Keratinocyte (primary cell): ENCODE measurements around the gene CKS1B. TPM values are rescaled to one million over a fixed set of nuclear protein-coding genes. Genes with fewer than 3 reads are reported as not detected.

ENCODE experiments used
- DNase-seq: peaks from one replicate; pipeline ENCODE4 v3.0.0-alpha.2; 2011; ENCODE audit warnings: low read depth, missing footprints, low spot score
- FAIRE-seq: peaks from 2 replicates; lab custom pipeline; 2011; peaks lifted over from hg19 to GRCh38; lab: Jason Lieb, UNC
- H2AFZ ChIP-seq: 2 replicates; pipeline ENCODE4 v1.6.0; 2012; ENCODE audit warnings: low read length, control low read depth, inconsistent platforms; ENCODE audit not compliant: control insufficient read depth
- H3K27ac ChIP-seq: 2 replicates; pipeline ENCODE4 v1.5.1; 2011; ENCODE audit warnings: low read length; ENCODE audit not compliant: control insufficient read depth, insufficient read depth
- H3K27me3 ChIP-seq: 3 replicates; pipeline ENCODE4 v1.6.0; 2011; ENCODE audit warnings: low read length; ENCODE audit not compliant: control insufficient read depth, insufficient read depth; ENCODE audit errors: extremely low read depth
- H3K36me3 ChIP-seq, 2 experiments: 2 replicates in 1 of 2; 3 replicates in 1 of 2; pipeline ENCODE4 v1.5.1; 2011; ENCODE audit warnings: low read length in 2 of 2, mild to moderate bottlenecking in 1 of 2; ENCODE audit not compliant: control insufficient read depth in 2 of 2, insufficient read depth in 2 of 2; ENCODE audit errors: extremely low read depth in 1 of 2
- H3K4me1 ChIP-seq: 3 replicates; pipeline ENCODE4 v1.5.1; 2011; ENCODE audit warnings: low read length; ENCODE audit not compliant: control insufficient read depth, insufficient read depth; ENCODE audit errors: extremely low read depth
- H3K4me2 ChIP-seq: 3 replicates; pipeline ENCODE4 v1.6.0; 2011; ENCODE audit warnings: low read depth, low read length; ENCODE audit not compliant: control insufficient read depth, insufficient read depth; ENCODE audit errors: extremely low read depth
- H3K4me3 ChIP-seq, 3 experiments: fragments of 200-600 bp in 1 of 3; sonication (generic) in 1 of 3; 2 replicates in 2 of 3; 3 replicates in 1 of 3; pipeline ENCODE4 v1.5.1; 2011 to 2016; ENCODE audit warnings: low read length in 3 of 3, mild to moderate bottlenecking in 3 of 3, control low read depth in 2 of 3, inconsistent platforms in 1 of 3, low read depth in 1 of 3, mixed read lengths in 1 of 3, mixed run types in 1 of 3, moderate library complexity in 1 of 3; ENCODE audit not compliant: control insufficient read depth in 2 of 3, insufficient read depth in 2 of 3; ENCODE audit errors: extremely low read depth in 1 of 3
- H3K79me2 ChIP-seq: 2 replicates; pipeline ENCODE4 v1.6.0; 2012; ENCODE audit warnings: low read length; ENCODE audit not compliant: control insufficient read depth, insufficient read depth
- H3K9ac ChIP-seq: 3 replicates; pipeline ENCODE4 v1.6.0; 2011; ENCODE audit warnings: low read length; ENCODE audit not compliant: control insufficient read depth, insufficient read depth; ENCODE audit errors: extremely low read depth
- H3K9me1 ChIP-seq: 3 replicates; pipeline ENCODE4 v1.6.0; 2011; ENCODE audit warnings: low read length; ENCODE audit not compliant: control insufficient read depth, insufficient read depth; ENCODE audit errors: extremely low read depth
- H3K9me3 ChIP-seq: 2 replicates; pipeline ENCODE4 v1.5.1; 2012; ENCODE audit warnings: low read depth, low read length; ENCODE audit not compliant: control insufficient read depth
- H4K20me1 ChIP-seq: 3 replicates; pipeline ENCODE4 v1.6.0; 2011; ENCODE audit warnings: low read length; ENCODE audit not compliant: control insufficient read depth, insufficient read depth; ENCODE audit errors: extremely low read depth
- CTCF ChIP-seq, 3 experiments: IDR thresholded peaks in 1 of 3; conservative IDR thresholded peaks in 1 of 3; optimal IDR thresholded peaks in 1 of 3; 2 replicates in 2 of 3; 3 replicates in 1 of 3; pipeline versions ENCODE3 to v1.5.1; 2011; ENCODE audit warnings: low read length in 3 of 3, mild to moderate bottlenecking in 3 of 3, moderate library complexity in 2 of 3, control low read depth in 1 of 3, inconsistent platforms in 1 of 3; ENCODE audit not compliant: insufficient read depth in 2 of 3; ENCODE audit errors: extremely low read depth in 1 of 3
- EZH2 ChIP-seq: IDR thresholded peaks from one replicate; pipeline ENCODE4 v1.6.1; 2012; ENCODE audit warnings: inconsistent platforms, mild to moderate bottlenecking, low read length, moderate library complexity
- dilution Hi-C: fragments of 300-500 bp; cut with MboI; formaldehyde crosslinking; loops from one replicate; pipeline ENCODE4 v1.7.0; 2020; ENCODE audit warnings: low sequenced_read_pairs; ENCODE audit not compliant: extremely low pct_ligation_motif_present
- polyA plus RNA-seq, 5 experiments: library from polyadenylated mRNA; depleted of rRNA in 3 of 5; stranded (reverse) in 3 of 5; stranded (forward) in 1 of 5; unstranded in 1 of 5; fragments of >200 nt; gene quantifications; 1 replicate in 1 of 5; 2 replicates in 3 of 5; 3 replicates in 1 of 5; pipeline versions ENCODE4 v1.2.1 to v1.2.3, GENCODE V29; 2011 to 2012; ENCODE audit warnings: missing spikeins in 2 of 5, low read depth in 1 of 5, low replicate concordance in 1 of 5

The CKS1B gene
- polyA plus RNA-seq, 1 donor (not counting 4 experiments of a cell fraction or from before 2014, with no cell fraction given) = 300 TPM

DNA sequence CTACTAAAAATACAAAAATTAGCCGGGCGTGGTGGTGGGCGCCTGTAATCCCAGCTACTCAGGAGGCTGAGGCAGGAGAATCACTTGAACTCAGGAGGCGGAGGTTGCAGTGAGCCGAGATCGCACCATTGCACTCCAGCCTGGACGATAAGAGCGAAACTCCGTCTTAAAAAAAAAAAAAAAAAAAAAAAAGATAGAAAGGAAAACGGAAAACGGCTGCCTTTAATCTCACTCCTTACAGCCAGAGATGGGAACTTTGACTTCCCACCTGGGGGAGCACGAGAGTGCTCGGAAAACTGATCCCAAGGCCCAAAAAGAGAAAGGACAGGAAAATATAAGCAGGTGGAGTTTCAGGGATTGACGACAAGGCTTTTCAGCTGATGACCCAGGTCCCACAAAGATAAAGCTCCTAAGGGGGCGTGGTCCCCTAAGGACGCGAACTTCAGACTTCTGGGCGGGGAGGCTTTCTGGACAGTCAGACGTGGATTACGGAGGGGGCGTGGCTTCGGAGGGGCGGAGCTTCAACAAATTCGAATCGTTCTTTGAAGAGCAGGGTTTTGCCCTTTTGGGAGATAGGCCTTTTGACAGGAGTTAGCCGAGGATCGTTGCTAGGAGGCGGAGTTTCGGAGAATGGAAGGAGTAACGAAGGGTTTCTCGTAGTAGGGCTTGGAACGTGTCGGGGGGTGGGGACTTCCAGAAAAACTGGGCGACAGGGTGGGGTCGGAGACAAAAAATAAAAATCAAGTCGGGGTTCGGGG, 958 bp upstream of the CKS1B start:
- TF ChIP-seq EZH2 = no peak
- peak; percentile 10 to 24 (median 13) for TF ChIP-seq CTCF (optimal IDR thresholded peaks at IDR 0.05 in 1 of 3, IDR thresholded peaks at IDR 0.05 in 1 of 3, conservative IDR thresholded peaks at IDR 0.05 in 1 of 3; ENCODE audit: extremely low read depth in 1 of 3, insufficient read depth in 2 of 3, low read length in 3 of 3)
- peak overlapping the region; percentile 96 for H3K9ac ChIP-seq
- H2AFZ ChIP-seq = no peak overlapping the region
- H3K79me2 ChIP-seq = peaks cover 57% of the 10 kb centered on the region
- no peaks in the 10 kb centered on the region for H3K27me3 ChIP-seq
- peaks cover 0 to 11% of the 10 kb centered on the region in 2 experiments for H3K36me3 ChIP-seq
- H4K20me1 ChIP-seq = no peaks in the 10 kb centered on the region
- peaks cover 47% of the 10 kb centered on the region for H3K4me1 ChIP-seq
- H3K4me2 ChIP-seq = peak overlapping the region; percentile 76
- DNase-seq = peak; percentile 95
- peak overlapping the region; percentile 99 for H3K27ac ChIP-seq
- dilution Hi-C loops = no loop called here
- peak overlapping the region; percentile 57 to 79 (median 75) for H3K4me3 ChIP-seq
- H3K9me1 ChIP-seq = no peaks in the 10 kb centered on the region
- H3K9me3 ChIP-seq = no peaks in the 10 kb centered on the region
- no peak for FAIRE-seq

- FAIRE-seq (peak; percentile 71), DNase-seq (peak; percentile 81)
- H3K36me3 ChIP-seq = peaks cover 0 to 10% of the 10 kb centered on the region in 2 experiments
- peak overlapping the region; percentile 98 for H3K27ac ChIP-seq
- H3K27me3 ChIP-seq = no peaks in the 10 kb centered on the region
- peaks cover 35% of the 10 kb centered on the region for H3K4me1 ChIP-seq
- dilution Hi-C loops = no loop called here
- H4K20me1 ChIP-seq = no peaks in the 10 kb centered on the region
- TF ChIP-seq EZH2 = no peak
- TF ChIP-seq CTCF (optimal IDR thresholded peaks at IDR 0.05 in 1 of 3, IDR thresholded peaks at IDR 0.05 in 1 of 3, conservative IDR thresholded peaks at IDR 0.05 in 1 of 3; ENCODE audit: extremely low read depth in 1 of 3, insufficient read depth in 2 of 3, low read length in 3 of 3) = no peak
- peak overlapping the region; percentile 71 for H2AFZ ChIP-seq
- peak overlapping the region; percentile 57 to 98 (median 82) for H3K4me3 ChIP-seq
- H3K9me3 ChIP-seq = no peaks in the 10 kb centered on the region
- H3K9ac ChIP-seq = peak overlapping the region; percentile 96
- peaks cover 49% of the 10 kb centered on the region for H3K79me2 ChIP-seq
- no peaks in the 10 kb centered on the region for H3K9me1 ChIP-seq
- peak overlapping the region; percentile 95 for H3K4me2 ChIP-seq
These were observed 427 bp downstream of the CKS1B start for GRCh38 chr1:154974808-154975408.
